GM21381 (cell line): ENCODE measurements around the gene AGO3.
"Not testable (repeated sequence)": the region's sequence is repeated elsewhere in the genome, so short reads cannot be mapped to it uniquely, and the experiment has no call there.

Source experiments
- ATAC-seq: cut with Tn5 transposase; IDR thresholded peaks from one replicate; pipeline ENCODE4 v1.9.1; 2021; ENCODE audit warnings: mild to moderate bottlenecking, moderate library complexity; ENCODE audit not compliant: unreplicated experiment

Gene AGO3

DNA sequence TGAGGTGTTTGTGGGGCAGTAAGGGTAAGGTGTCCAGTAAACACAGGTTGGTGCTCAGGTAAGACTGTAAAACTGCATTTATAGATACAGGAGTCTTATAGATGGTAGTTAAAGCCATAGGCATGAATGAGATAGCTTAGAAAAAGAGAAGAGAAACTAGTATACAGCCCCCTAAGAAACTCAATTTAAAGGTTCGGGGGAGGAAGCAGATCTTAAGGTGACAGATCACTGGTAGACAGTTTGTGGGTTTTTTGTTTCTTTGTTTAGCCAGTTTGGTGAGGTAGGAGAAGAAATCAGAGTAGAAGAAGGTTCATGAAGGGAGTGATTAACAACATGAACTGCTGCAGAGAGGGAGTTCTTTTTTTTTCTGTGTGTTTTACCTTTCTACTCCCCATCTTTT, 6.1 kb upstream of the AGO3 start:
- ATAC-seq, result no peak

DNA sequence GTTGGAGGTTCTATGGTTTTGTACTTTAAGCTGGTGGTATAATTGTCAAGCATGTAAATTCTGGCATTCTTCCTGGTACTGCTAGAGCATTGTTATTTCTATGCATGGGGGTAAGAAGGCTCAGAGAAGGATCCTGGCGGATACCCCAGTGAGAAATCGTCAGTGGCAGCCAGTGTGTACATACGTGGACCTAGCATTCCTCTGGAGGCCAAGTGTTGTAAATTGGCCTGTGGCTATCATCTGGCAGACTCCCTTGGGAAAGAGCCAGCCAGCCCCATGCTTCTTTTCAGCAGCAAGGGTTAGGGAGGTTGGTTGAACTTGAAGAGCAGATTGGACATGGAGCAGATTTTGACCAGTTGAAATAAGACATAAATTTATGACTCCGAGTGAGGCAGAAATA, 5.2 kb upstream of the AGO3 start:
- no peak for ATAC-seq

DNA sequence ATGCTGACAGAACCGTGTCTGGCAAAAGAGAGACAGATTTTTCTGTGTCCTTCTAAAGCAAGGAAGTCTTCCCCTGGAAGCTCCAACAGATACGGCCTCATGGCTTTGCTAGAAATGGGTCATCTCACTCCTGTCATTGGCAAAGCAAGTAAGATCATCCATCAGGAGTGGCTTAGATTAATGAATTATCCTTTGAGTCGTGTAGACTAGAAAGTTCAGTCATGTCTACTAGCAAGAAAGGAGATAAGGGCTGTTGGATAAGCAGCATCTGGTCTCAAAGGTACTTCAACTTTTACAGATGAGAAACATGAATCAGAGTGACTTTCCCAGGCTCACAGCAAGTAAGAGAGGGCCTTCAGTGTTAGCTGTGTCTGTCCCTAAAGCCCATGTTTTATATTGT, 3.4 kb upstream of the AGO3 start:
- ATAC-seq, result no peak

DNA sequence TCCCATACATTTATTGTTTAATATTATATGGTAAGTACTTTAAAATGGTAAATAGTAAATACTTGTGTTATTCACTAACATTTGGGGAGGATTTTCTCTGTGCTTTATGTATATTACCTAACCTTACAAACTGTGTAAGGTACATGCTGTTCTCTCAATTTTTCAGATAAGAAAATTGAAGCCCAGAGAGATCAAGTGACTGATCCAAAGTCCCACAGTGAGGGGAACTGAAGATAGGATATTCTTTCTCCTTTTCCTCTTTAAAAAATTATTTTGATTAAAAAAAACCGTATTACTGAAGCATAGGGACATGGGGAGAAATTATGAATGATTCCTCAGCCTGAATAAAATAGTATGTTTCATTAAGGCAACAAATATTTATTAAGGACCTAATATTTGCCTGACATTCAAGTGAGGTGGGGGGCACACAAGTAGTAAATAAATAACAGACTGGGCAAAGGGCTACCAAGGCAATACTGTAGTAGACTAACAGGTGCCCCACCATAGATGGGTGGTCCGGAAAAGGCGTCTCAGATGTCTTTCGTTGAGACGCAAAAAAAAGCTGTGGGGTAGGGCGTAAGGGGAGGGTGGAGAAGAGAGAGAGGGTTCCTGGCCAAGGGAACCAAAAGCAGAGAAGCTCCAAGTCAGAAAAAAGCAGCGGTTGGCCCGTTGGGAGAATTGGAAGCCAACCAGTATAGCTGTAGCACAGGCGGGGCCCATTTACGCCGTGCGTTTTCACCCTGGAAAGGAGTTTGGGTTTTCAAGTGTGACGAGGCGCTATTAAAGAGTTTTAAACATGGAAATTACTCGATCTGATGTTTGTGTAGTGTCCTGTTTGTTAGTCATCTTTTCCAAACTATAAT, 944 bp upstream of the AGO3 start:
- no peak for ATAC-seq

DNA sequence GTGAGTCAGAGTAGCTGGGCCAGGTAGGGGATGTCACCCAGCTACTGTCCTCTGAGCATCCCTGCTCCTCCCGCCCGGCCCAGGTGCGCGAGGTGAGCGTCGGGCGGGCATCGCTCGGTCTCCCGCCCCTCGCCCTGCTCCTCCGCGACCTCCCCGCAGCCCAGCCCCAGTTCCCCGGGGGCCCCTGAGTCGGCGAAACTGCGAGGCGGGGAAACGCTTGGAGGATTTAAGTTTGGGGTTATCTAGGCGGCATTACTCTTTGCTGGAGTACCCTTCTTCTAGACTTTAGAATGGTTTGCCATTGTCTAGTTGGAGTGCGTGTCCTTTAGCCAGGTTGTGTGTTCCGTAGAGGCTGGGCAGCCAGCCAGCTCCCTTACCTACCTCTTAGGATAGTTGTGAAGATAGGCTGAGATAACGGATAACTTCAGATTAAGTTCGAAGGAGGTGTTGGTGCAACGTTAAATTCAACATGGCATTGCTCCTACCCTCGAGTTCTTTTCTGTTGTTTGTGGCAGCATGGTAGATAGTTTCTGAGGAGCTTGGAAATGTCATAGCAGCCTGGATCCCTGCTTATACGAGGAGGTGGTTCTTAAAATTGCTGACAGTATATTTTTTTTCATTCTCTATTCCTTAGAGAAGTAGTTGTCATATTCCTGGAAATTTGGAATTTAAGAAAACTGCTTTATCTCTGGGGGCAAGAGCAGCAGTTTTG, 697 bp downstream of the AGO3 start:
- peak; percentile 30 for ATAC-seq

DNA sequence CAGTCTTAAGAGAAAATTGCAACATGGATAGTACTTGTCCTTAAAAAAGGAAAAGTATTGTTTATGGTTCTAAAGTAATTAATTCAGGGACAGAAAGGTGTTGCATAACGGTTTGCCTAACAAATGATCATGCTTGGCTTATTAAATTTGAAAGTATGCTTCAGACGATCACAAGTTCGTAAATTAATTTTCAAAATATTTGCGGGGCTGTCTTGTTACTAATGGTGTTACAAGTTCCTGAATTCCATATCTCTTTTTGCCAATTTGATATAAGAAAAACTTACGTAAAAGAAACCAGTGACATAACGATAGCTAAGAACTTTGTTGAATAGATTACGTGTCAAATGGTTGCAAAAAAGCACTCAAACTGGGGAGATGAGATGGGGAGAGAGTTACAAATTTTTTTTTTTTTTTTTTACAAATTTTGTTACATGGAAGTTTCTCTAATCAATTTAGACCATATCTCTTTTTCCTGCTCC, 1.3 kb downstream of the AGO3 start:
- no peak for ATAC-seq

DNA sequence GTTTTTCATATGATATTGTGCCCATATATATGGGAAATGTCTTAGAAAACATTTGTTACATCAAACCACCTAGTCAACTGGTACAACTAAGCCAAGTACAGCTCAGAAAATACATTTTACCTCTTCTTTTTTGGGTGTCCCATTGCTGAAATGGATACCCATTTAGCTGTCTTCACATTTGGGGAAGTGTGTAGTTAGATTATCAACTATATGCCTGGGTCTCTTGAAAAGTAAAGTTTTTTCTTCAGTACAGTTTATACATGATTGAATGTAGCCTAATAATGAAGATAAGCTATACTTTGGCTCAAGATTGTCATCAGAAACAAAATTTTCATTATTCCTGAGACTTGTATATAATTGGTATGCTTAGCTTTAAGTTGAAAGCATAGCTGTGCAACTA, 2.0 kb downstream of the AGO3 start:
- no peak for ATAC-seq

DNA sequence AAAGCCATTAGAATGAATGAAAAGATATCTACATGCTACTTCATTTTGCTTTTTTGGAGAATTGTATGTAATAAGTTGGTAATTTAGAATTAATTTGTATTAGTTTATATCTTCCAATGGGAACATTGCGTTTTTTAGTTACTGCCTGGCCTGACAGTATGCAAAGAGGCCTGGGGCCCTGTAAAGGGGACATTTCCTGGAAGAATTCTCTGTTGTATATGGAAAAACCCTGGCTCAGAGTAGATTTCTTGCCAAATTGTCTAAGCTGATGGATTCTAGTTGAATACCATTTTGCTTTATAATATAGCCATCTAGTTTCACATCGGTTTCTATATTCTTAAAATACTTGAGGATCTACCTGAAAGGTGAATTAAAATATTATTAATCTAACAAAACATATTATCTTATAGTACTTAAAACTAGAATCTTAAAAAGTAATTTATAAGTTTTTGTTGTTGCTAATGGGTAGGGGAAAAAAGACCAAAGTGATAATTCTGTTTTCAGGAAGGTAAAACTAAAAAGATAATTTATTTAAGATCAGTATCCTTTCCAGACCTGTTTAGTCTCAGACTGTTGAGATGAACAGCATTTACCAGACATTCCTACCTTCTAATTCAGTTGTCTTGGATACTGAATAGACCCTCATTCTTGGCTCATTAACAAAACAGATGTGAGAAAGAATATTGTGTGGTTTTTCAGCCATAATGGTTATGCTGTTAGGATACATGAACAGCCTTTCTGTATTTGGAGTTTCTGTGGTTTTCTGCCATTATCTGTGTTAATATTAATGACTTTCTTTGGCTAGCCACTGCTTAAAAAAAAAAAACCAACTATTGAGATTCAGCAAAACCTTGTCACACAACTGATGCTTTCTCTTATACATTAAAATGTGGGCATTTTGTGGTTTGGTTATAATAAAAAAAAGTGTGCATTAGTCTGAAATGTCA, 4.8 kb downstream of the AGO3 start:
- ATAC-seq, result no peak

DNA sequence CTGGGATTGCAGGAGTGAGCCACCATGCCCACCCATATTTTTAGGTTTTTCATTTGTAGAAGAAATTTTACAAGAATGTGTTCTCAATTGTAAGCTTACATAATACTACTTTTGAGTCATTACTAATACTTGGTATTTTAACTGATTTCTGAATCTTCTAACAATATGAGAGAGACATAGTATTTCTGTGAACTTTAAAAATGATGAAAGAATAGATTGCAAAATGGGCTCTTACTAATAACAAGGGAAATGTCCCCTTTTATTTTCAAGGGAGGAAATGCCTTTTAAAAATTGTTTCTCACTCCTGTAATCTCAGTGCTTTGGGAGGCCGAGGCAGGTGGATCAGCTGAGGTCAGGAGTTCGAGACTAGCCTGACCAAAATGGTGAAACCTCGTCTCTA, 5.9 kb downstream of the AGO3 start:
- ATAC-seq, result no peak

DNA sequence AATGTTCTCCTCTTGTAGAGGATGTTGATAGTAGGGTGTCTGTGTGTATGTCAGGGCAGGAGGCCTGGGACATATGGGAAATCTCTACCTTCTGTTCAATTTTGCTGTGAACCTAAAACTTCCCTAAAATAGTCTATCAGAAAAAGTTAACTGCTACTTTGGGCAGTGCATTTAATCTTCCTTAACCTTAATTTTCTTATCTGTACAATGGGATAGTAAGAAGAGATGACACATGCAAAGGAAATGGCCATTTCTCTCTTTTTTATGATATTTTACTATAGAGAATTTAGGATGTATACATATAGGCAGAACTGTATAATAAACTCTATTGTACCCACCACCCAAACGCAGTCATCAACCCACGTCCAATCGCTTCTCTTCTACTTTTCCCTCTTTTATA, 8.6 kb downstream of the AGO3 start:
- no peak for ATAC-seq

DNA sequence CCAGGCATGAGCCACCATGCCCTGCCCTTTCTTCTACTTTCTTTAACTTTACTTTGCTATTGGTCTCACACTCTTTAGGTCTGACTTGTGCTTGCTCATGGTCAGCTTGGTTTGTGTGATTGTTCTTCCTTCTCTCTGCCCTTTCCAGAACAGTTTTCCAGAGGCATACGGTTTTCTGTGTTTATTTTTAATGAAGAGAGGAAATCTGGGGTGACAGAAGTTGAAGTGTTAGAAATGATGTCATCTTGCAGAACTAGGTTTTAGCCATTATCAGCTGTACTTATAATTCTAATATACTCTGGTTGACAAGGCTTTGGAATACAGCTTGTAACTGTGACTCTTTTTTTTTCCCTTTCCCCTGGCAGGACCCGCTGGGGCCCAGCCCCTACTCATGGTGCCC, 14.4 kb downstream of the AGO3 start:
- no peak for ATAC-seq

DNA sequence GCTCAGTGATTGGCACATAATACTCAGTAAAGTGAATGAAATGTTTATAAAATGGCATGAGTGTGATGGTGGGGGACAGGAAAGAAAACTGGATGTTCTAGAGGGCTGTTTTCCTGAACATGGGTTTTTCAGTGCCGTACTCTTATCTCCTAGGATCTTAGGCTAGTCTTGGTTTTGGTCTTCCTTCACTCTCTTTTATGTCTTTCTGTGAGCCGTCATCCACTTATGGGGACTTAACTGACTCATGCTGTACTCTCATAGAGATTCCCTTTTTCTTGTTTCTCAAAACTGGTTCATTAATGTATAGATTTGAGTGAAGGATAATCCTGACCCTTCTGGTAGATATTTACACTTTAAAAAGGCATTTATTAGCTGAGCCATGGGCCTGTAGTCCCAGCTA, 16.6 kb downstream of the AGO3 start:
- no peak for ATAC-seq

DNA sequence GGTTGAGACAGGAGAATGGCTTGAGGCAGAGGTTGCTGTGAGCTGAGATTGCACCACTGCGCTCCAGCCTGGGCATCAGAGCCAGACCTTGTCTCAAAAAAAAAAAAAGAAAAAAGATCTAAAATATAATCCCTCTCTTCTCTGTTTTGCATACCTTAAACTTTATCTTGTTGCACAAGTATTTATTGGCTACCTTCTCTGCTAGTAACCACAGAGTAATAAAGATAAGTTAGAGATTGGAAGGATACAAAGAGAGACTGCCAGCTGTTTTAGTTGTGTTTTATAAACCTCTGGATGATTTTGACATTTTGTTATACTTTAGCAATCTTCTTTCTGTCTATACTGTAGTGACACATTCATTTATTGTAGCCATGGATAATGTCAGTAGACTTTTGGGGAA, 27.7 kb downstream of the AGO3 start:
- ATAC-seq, result no peak

DNA sequence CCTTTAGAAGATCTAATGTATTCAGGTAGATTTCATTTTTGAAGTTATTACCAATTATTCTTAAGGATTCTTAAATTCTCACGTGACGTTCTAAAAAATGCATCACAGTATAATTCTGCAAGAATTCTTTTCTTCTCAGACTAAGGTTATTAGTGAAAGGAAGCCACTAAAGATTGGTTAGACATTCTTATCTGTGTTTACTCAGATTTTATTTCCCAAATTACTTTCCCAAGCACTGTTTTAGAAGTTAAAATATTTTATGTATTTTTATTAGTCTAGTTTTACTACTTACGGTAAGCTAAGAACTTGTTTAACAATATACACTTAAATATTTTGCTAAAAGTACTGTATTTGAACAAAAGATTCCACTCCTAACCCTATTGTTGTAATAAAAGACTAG, 28.4 kb downstream of the AGO3 start:
- no peak for ATAC-seq

DNA sequence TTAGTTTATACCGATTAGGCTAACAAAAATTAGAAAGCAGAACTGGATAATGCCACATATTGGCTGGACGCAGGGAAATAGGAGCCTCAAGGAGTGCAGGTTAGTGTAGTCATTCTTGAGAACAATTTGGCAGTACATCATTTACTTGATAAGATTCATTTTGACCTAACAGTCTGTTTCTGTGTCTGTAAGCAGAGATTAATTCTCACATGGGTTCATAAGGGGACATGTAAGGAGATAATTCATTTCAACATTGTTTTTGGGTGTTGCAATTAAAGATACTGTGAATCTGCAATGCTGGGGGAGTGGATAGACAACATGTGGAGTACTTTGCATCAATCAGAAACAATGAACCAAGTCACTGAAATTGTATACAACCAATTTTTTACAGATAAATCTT, 32.0 kb downstream of the AGO3 start:
- no peak for ATAC-seq

DNA sequence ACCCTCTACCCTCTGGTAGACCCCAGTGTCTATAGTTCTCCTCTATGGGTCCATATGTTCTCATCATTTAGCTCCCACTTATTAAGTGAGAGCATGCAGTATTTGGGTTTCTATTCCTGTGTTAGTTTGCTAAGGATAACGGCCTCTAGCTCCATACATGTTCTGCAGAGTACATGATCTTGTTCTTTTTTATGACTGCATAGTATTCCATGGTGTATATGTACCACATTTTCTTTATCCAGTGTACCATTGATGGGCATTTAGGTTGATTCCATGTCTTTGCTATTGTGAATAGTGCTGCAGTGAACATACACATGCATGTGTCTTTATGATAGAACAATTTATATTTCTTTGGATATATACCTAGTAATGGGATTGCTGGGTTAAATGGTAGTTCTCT, 33.4 kb downstream of the AGO3 start:
- not testable (repeated sequence) for ATAC-seq

DNA sequence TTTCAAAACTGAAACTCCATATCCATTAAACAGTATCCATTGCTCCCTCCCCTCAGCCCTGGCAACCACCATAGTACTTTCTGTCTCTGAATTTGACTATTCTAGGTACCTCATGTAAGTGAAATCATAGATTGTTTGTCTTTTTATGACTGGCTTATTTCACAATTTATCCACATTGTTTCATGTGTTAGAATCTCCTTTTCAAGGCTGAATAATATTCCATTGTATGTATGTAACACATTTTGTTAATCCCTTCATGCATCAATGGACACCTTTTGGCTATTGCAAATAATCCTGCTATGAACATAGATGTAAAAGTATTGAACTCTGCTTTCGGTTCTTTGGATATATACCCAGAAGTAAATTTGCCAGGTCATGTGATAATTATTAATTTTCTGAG, 37.5 kb downstream of the AGO3 start:
- no peak for ATAC-seq

DNA sequence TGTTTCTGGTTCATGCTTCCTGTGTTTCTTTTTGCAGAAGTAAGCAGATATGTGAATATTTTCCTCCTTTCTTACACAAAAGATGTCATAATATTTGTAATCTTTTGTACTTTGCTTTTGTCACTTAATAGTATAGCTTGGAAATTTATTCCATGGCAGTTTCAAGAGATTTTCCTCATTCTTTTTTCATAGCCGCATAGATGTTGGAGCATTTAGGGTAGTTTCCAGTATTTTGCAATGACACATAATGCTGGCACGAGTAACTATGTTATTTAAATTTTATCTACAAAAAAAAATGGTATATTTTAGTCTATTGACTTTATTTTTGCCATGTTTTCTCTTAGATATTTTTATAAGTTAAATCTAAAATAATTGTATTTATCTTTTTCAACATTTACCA, 40.7 kb downstream of the AGO3 start:
- ATAC-seq, result no peak

DNA sequence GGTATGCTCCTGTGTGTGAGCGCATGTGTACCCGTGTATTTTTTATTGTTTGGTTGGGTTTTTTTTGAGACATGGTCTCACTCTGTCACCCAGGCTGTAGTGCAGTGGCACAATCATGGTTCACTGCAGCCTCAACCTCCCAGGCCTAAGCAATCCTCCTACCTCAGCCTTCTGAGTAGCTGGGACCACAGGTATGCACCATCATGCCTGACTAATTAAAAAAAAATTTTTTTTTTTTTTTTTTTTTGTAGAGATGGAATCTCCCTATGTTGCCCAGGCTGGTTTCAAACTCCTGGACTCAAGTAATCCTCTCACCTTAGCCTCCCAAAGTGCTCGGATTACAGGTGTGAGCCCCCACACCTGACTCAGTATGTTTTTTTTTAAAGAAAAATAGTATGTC, 41.7 kb downstream of the AGO3 start:
- not testable (repeated sequence) for ATAC-seq

DNA sequence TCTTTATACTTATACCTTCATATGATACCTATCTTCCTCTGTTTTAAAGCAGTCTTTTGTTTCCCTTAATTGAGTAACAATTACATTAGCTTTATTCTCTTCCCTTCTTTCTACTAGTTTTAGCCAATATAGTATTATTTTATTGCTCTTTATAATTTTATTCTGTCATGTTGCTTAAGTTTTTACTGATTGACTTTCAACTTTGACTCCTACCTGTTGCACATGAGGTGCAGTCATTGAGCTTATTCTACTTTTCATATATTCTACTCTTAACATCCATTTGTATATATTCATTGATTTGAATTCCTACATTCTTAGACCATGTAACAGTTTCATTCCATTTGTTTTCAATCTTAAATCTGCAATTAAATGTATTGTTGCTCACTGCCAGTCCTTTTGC, 49.2 kb downstream of the AGO3 start:
- ATAC-seq, result no peak

DNA sequence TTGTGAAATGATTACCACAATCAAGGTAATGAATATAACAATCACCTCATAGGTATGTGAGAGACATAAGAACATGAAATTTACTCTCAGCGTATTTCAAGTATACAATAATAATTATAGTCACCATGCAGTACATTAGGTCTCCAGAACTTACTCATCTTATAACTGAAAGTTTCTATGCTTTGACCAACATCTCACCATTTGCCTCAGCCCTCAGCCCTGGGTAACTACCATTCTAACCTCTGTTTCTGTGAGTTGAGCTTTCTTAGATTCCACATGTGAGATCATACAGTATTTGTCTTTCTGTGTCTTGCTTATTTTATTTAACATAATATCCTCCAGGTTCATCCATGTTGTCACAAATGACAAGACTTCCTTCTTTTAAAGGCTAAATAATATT, 57.3 kb downstream of the AGO3 start:
- no peak for ATAC-seq
